ENCODE results near the gene CHST3.

- TF ChIP-seq CTCF (IDR thresholded peaks at IDR 0.05), result no peak
- TF ChIP-seq POLR2A (IDR thresholded peaks at IDR 0.05), result no peak
Measured at GRCh38 chr10:71989661-71990454, 25.7 kb downstream of the CHST3 start.
